K562 (cell line): ENCODE results near the gene TMEM245. TPM values are rescaled to one million over a fixed set of nuclear protein-coding genes. Genes with fewer than 3 reads are reported as not detected.

ENCODE experiments used
- ATAC-seq: fragments of 200-7000 bp; cut with Tn5 transposase; 3 replicates; pipeline ENCODE4 v1.9.1; 2020; ENCODE audit warnings: moderate library complexity
- BruUV-seq: library from RNA; stranded (reverse); fragments of 400-500 nt; replicated peaks from 2 replicates; lab custom pipeline; 2021; lab: Mats Ljungman, UMichigan
- CTCF ChIA-PET: fragments of 300-600 bp; formaldehyde crosslinking; extraction: SDS; loops from one replicate; lab custom pipeline; 2021; ENCODE audit warnings: low intra/inter-chr PET ratio; lab: Yijun Ruan, JAX
- POLR2A ChIA-PET: fragments of 300-600, 350-650 bp; sonication (Branson Sonifier 250); formaldehyde crosslinking; extraction: SDS; loops from one replicate; lab custom pipeline; 2021; ENCODE audit warnings: antibody characterized with exemption, inconsistent platforms; lab: Yijun Ruan, JAX
- DNase-seq, 4 experiments: peaks; one replicate each; pipeline versions ENCODE4 v3.0.0 to v3.0.0-alpha.2; 2011 to 2018; ENCODE audit warnings: low spot score in 3 of 4, mixed read lengths in 3 of 4; ENCODE audit errors: extremely low read depth in 1 of 4
- FAIRE-seq: peaks from 2 replicates; lab custom pipeline; 2011; peaks lifted over from hg19 to GRCh38; lab: Jason Lieb, UNC
- H2AFZ ChIP-seq: 2 replicates; pipeline ENCODE4 v1.6.0; 2011; ENCODE audit warnings: low read depth, low read length, control low read depth, inconsistent platforms
- H3K27ac ChIP-seq: fragments of 200-600 bp; 3 replicates; pipeline ENCODE4 v1.8.0; 2011; ENCODE audit warnings: low read depth, mild to moderate bottlenecking, control low read depth, inconsistent platforms, low read length, moderate library complexity, mixed read lengths; ENCODE audit errors: extremely low read depth
- H3K27me3 ChIP-seq, 2 experiments: fragments of 300-600 bp in 1 of 2; 2 replicates in 1 of 2; 3 replicates in 1 of 2; pipeline versions ENCODE4 v1.6.0 to v1.8.0; 2011; ENCODE audit warnings: inconsistent platforms in 2 of 2, low read length in 2 of 2, mild to moderate bottlenecking in 1 of 2, mixed read lengths in 1 of 2, moderate library complexity in 1 of 2; ENCODE audit not compliant: control insufficient read depth in 2 of 2, insufficient read depth in 2 of 2
- H3K36me3 ChIP-seq: fragments of 300-600 bp; 3 replicates; pipeline ENCODE4 v1.8.0; 2011; ENCODE audit warnings: mild to moderate bottlenecking, low read length, inconsistent platforms; ENCODE audit not compliant: control insufficient read depth, insufficient read depth
- H3K4me1 ChIP-seq, 2 experiments: fragments of 200-600 bp in 1 of 2; replicated peaks in 1 of 2; 2 replicates in 1 of 2; 3 replicates in 1 of 2; pipeline versions ENCODE4 v1.5.1 to v1.8.0; 2011; ENCODE audit warnings: inconsistent platforms in 2 of 2, low read length in 2 of 2, mild to moderate bottlenecking in 1 of 2, mixed read lengths in 1 of 2, moderate library complexity in 1 of 2; ENCODE audit not compliant: control insufficient read depth in 2 of 2, insufficient read depth in 2 of 2
- H3K4me2 ChIP-seq: 2 replicates; pipeline ENCODE4 v1.6.1; 2011; ENCODE audit warnings: low read length, control low read depth, inconsistent platforms, mixed read lengths; ENCODE audit not compliant: insufficient read depth
- H3K4me3 ChIP-seq: fragments of 200-600 bp; sonication (generic), shearing (Covaris generic); 2 replicates; pipeline ENCODE4 v1.5.1; 2016; ENCODE audit warnings: control low read depth, inconsistent platforms
- H3K79me2 ChIP-seq: fragments of 200-600 bp; 3 replicates; pipeline ENCODE4 v1.8.0; 2011; ENCODE audit warnings: low read length, inconsistent platforms; ENCODE audit not compliant: control insufficient read depth, insufficient read depth
- H3K9ac ChIP-seq, 2 experiments: 2 replicates each; pipeline versions ENCODE4 v1.6.0 to v1.6.1; 2011; ENCODE audit warnings: low read depth in 2 of 2, low read length in 2 of 2, control low read depth in 1 of 2, inconsistent platforms in 1 of 2, mild to moderate bottlenecking in 1 of 2, mixed read lengths in 1 of 2; ENCODE audit not compliant: insufficient read depth in 1 of 2
- H3K9me1 ChIP-seq: one replicate; pipeline ENCODE4 v1.6.0; 2011; ENCODE audit warnings: inconsistent platforms, mild to moderate bottlenecking, low read length, moderate library complexity; ENCODE audit not compliant: control insufficient read depth, insufficient read depth
- H3K9me3 ChIP-seq: replicated peaks from 2 replicates; pipeline ENCODE4 v1.5.1; 2011; ENCODE audit warnings: low read depth, low read length, inconsistent platforms; ENCODE audit not compliant: control insufficient read depth, insufficient read depth
- H4K20me1 ChIP-seq: replicated peaks from 2 replicates; pipeline ENCODE4 v1.6.1; 2011; ENCODE audit warnings: low read length, inconsistent platforms, mixed read lengths; ENCODE audit not compliant: control insufficient read depth, insufficient read depth
- CBX8 ChIP-seq: fragments of 200-600 bp; sonication (generic); IDR thresholded peaks from 2 replicates; pipeline ENCODE4 v1.6.1; 2012; ENCODE audit warnings: borderline replicate concordance, mixed run types, low read depth, mild to moderate bottlenecking, moderate library complexity, mixed read lengths, low read length, control low read depth, inconsistent platforms; ENCODE audit not compliant: poor library complexity, severe bottlenecking; ENCODE audit errors: extremely low read depth
- CXXC5 ChIP-seq: fragments of 250-450 bp; sonication (Bioruptor Pico); IDR thresholded peaks from 2 replicates; pipeline ENCODE4 v1.8.0; 2022; ENCODE audit warnings: inconsistent platforms, mild to moderate bottlenecking, moderate library complexity
- PPARD ChIP-seq: fragments of 250-450 bp; sonication (Bioruptor Pico); IDR thresholded peaks from 2 replicates; pipeline ENCODE4 v1.8.0; 2022; ENCODE audit warnings: inconsistent platforms, mild to moderate bottlenecking, moderate library complexity
- SMARCB1 ChIP-seq: IDR thresholded peaks from 2 replicates; pipeline ENCODE4 v1.6.1; 2011; ENCODE audit warnings: improper control_type of control experiment, low read depth; ENCODE audit not compliant: insufficient read length
- SRSF7 ChIP-seq: fragments of 200-400 bp; formaldehyde crosslinking; optimal IDR thresholded peaks from 2 replicates; pipeline ENCODE3; 2017; ENCODE audit warnings: mild to moderate bottlenecking, low read depth, low read length
- U2AF2 ChIP-seq: fragments of 200-400 bp; formaldehyde crosslinking; optimal IDR thresholded peaks from 2 replicates; pipeline ENCODE3; 2017; ENCODE audit warnings: low read depth, mild to moderate bottlenecking, low read length
- ZBTB7A ChIP-seq: IDR thresholded peaks from 2 replicates; pipeline ENCODE4 v1.6.1; 2011; ENCODE audit warnings: low read depth, mild to moderate bottlenecking, low read length, moderate library complexity, borderline replicate concordance; ENCODE audit not compliant: control insufficient read depth
- ZFX ChIP-seq: sonication (generic); formaldehyde crosslinking; IDR thresholded peaks from 2 replicates; pipeline ENCODE4 v1.8.0; 2022; ENCODE audit warnings: mild to moderate bottlenecking, missing genetic modification reagents, moderate library complexity
- ZKSCAN1 ChIP-seq: fragments of 150-350 bp; IDR thresholded peaks from 2 replicates; pipeline ENCODE4 v1.6.1; 2016; ENCODE audit warnings: low read depth, low read length
- ZNF134 ChIP-seq: fragments of 250-450 bp; sonication (Bioruptor Pico); conservative IDR thresholded peaks from 2 replicates; pipeline ENCODE4 v1.4.0; 2020
- ZNF57 ChIP-seq: fragments of 450-650 bp; formaldehyde crosslinking; IDR thresholded peaks from 2 replicates; pipeline ENCODE4 v1.4.0; 2020; ENCODE audit warnings: mild to moderate bottlenecking, moderate library complexity
- ZNF586 ChIP-seq: fragments of 450-650 bp; formaldehyde crosslinking; conservative IDR thresholded peaks from 2 replicates; pipeline ENCODE4 v1.4.0; 2020; ENCODE audit warnings: mild to moderate bottlenecking, moderate library complexity
- WGBS: fragments of 100-300 bp; shearing (Covaris generic); methylation state at CpG from one replicate; pipeline ENCODE4 v1.1.6; 2016; ENCODE audit warnings: low coverage, mixed read lengths; ENCODE audit not compliant: insufficient coverage; ENCODE audit errors: missing lambda C conversion rate; 5-methylcytosine and 5-hydroxymethylcytosine counted together
- in situ Hi-C: fragments of 300-500 bp; cut with MboI; formaldehyde crosslinking; loops from 4 replicates; pipeline ENCODE4 v1.15.0; 2018; ENCODE audit warnings: inconsistent platforms, mixed read lengths
- intact Hi-C: fragments of 100-400 bp; cut with micrococcal nuclease; formaldehyde crosslinking; loops from 2 replicates; pipeline ENCODE4 v1.14.2; 2022
- polyA plus RNA-seq, 8 experiments: library from polyadenylated mRNA; depleted of rRNA in 4 of 8; stranded (reverse) in 5 of 8; unstranded in 3 of 8; fragments of >200 nt; fragmentation: Nextera tagmentation in 2 of 8; fragmentation: Illumina TruSeq in 1 of 8; extraction: Ambion mirVana in 2 of 8; extraction: Trizol in 1 of 8; gene quantifications; 2 replicates each; pipeline versions ENCODE4 v1.2.1 to v1.2.3, GENCODE V29; 2011 to 2014; ENCODE audit warnings: inconsistent platforms in 1 of 8, missing spikeins in 1 of 8
- total RNA-seq, 7 experiments: library from RNA; depleted of rRNA in 6 of 7; stranded (reverse); fragments of >200 nt in 6 of 7; fragmentation: Illumina TruSeq in 2 of 7; extraction: Trizol in 2 of 7; gene quantifications; 2 replicates each; pipeline versions ENCODE4 v1.2.1 to v1.2.3, GENCODE V29; 2011 to 2021; ENCODE audit warnings: low replicate concordance in 1 of 7
- TF ChIP-seq, protein P1 (sequence below): fragments of 250-450 bp; sonication (Bioruptor Pico); IDR thresholded peaks from 2 replicates; pipeline ENCODE4 v1.8.0; 2022; ENCODE audit warnings: moderate library complexity, mild to moderate bottlenecking, inconsistent platforms
- TF ChIP-seq, protein P2 (sequence below): fragments of 250-450 bp; sonication (Bioruptor Pico); IDR thresholded peaks from 2 replicates; pipeline ENCODE4 v1.5.0; 2021

TMEM245 gene
- total and polyA plus RNA-seq, 9 of the 15 experiments (the other 6 are each of a cell fraction or from before 2014, with no cell fraction given): 8.5 to 43.2 (median 24.3) TPM

DNA sequence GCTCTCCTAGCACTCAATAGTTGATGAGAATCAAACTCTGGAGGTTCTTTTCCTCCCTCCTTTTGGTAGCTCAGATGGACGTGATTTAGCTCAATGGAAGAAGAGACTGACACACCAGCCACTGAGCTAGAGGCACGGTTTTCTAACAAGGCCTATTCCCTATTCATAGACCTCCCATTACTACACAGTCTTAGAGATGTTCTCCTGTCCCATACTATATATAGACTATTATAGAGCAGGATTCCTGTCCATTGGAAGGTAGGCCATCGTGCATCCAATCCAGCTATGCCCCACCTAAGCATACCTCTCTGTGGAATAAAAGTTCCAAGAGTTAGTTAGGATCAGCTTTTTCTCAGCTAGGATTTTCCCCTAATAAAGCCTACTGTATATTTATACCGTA is 76.2 kb downstream of the TMEM245 start:
- FAIRE-seq (no peak), DNase-seq (no peak), ATAC-seq (no peak)
- in situ Hi-C loops: no loop called here
- Histone ChIP-seq H3K9me3 (no peaks in the 10 kb centered on the region), H3K36me3 (peaks cover 86% of the 10 kb centered on the region), H3K79me2 (no peaks in the 10 kb centered on the region), H3K9me1 (no peaks in the 10 kb centered on the region), H2AFZ (no peak overlapping the region), H3K4me1 (peaks cover 0 to 3% of the 10 kb centered on the region in 2 experiments; a peak in 1 of 5 replicates), H3K4me2 (no peak overlapping the region), H3K27me3 (no peaks in the 10 kb centered on the region), H3K4me3 (no peak overlapping the region), H3K27ac (no peak overlapping the region), H4K20me1 (no peaks in the 10 kb centered on the region), H3K9ac (no peak overlapping the region)
- intact Hi-C loops: no loop called here
- ChIA-PET POLR2A (interaction anchor here (0.9 to 1.4 kb wide), 3 partner anchors 9 to 137 kb away, joined by 3 to 5 read pairs (median 5); no protein-coding TSS in a partner anchor), CTCF (no interaction called here)
- no TSS peak for BruUV-seq
- TF ChIP-seq ZKSCAN1 (no peak), U2AF2 (no peak), ZNF57 (CRISPR knock-in tag) (no peak), SRSF7 (no peak), SMARCB1 (no peak), CBX8 (no peak), PPARD (CRISPR knock-in tag) (no peak), ZNF134 (CRISPR knock-in tag) (no peak), CXXC5 (CRISPR knock-in tag) (no peak), ZNF586 (CRISPR knock-in tag) (no peak), ZBTB7A (no peak), ZFX (CRISPR knock-in tag) (no peak)
- TF ChIP-seq, protein P1, sequence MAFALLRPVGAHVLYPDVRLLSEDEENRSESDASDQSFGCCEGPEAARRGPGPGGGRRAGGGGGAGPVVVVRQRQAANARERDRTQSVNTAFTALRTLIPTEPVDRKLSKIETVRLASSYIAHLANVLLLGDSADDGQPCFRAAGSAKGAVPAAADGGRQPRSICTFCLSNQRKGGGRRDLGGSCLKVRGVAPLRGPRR (CRISPR knock-in tag): no peak
- TF ChIP-seq, protein P2, sequence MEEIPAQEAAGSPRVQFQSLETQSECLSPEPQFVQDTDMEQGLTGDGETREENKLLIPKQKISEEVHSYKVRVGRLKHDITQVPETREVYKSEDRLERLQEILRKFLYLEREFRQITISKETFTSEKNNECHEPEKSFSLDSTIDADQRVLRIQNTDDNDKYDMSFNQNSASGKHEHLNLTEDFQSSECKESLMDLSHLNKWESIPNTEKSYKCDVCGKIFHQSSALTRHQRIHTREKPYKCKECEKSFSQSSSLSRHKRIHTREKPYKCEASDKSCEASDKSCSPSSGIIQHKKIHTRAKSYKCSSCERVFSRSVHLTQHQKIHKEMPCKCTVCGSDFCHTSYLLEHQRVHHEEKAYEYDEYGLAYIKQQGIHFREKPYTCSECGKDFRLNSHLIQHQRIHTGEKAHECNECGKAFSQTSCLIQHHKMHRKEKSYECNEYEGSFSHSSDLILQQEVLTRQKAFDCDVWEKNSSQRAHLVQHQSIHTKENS (CRISPR knock-in tag): no peak
- 93% methylated on average over 4 of the region's 4 CpGs for WGBS
